Suprapubic skin (tissue), 4 donors: ENCODE data around the gene BTG4. TPM values are rescaled to one million over a fixed set of nuclear protein-coding genes. Genes with fewer than 3 reads are reported as not detected.

Experiments used
- DNase-seq, 2 donors: peaks; one replicate each; pipeline ENCODE4 v3.0.0-alpha.2; 2019; ENCODE audit warnings: low spot score in 2 of 2
- H3K27ac ChIP-seq: fragments of 200-600 bp; sonication (generic); one replicate; pipeline ENCODE4 v1.5.1; 2019
- H3K27me3 ChIP-seq: fragments of 200-600 bp; sonication (generic); one replicate; pipeline ENCODE4 v1.5.1; 2019
- H3K36me3 ChIP-seq: fragments of 200-600 bp; sonication (generic); one replicate; pipeline ENCODE4 v1.5.1; 2019
- H3K4me1 ChIP-seq: fragments of 200-600 bp; sonication (generic); one replicate; pipeline ENCODE4 v1.5.1; 2019
- H3K4me3 ChIP-seq: fragments of 200-600 bp; sonication (generic); one replicate; pipeline ENCODE4 v1.5.1; 2019; ENCODE audit warnings: mild to moderate bottlenecking
- H3K9me3 ChIP-seq: fragments of 200-600 bp; sonication (generic); one replicate; pipeline ENCODE4 v1.5.1; 2019
- CTCF ChIP-seq, 2 donors: fragments of 200-600 bp in 1 of 2; fragments of 450-650 bp in 1 of 2; sonication (generic) in 1 of 2; IDR thresholded peaks; one replicate each; pipeline ENCODE4 v1.5.1; 2016 to 2019; ENCODE audit warnings: antibody characterized with exemption in 2 of 2, mild to moderate bottlenecking in 1 of 2, moderate library complexity in 1 of 2
- EP300 ChIP-seq: sonication (generic); formaldehyde crosslinking; IDR thresholded peaks from one replicate; pipeline ENCODE4 v1.6.1; 2017; ENCODE audit warnings: antibody characterized with exemption
- POLR2A ChIP-seq, 2 donors: fragments of 450-650 bp; IDR thresholded peaks; one replicate each; pipeline ENCODE4 v1.6.1; 2017; ENCODE audit warnings: antibody characterized with exemption in 2 of 2, mild to moderate bottlenecking in 2 of 2, moderate library complexity in 2 of 2
- POLR2AphosphoS5 ChIP-seq, 3 donors: sonication (generic); formaldehyde crosslinking; IDR thresholded peaks; one replicate each; pipeline ENCODE4 v1.6.1; 2017; ENCODE audit warnings: antibody characterized with exemption in 3 of 3
- WGBS: methylation state at CpG from one replicate; pipeline ENCODE4 v1.1.5; 2018; 5-methylcytosine and 5-hydroxymethylcytosine counted together
- total RNA-seq, 4 donors: library from RNA; depleted of rRNA; stranded (reverse); fragments of >200 nt; gene quantifications; one replicate each; pipeline ENCODE4 v1.1.0, GENCODE V29; 2016

The BTG4 gene
- total RNA-seq, 4 donors from 2014 or later: not detected

GRCh38 chr11:111532365-111532709, 20.2 kb upstream of the BTG4 start:
- Histone ChIP-seq H3K27ac (no peak overlapping the region), H3K4me3 (no peak overlapping the region), H3K9me3 (no peaks in the 10 kb centered on the region), H3K27me3 (peaks cover 13% of the 10 kb centered on the region), H3K4me1 (no peaks in the 10 kb centered on the region), H3K36me3 (no peaks in the 10 kb centered on the region)
- no peak for DNase-seq
- TF ChIP-seq EP300 (no peak), CTCF (IDR thresholded peaks at IDR 0.05) (no peak), POLR2A (IDR thresholded peaks at IDR 0.05) (no peak), POLR2AphosphoS5 (IDR thresholded peaks at IDR 0.05) (no peak)
- 78% methylated on average over 5 of the region's 5 CpGs for WGBS

GRCh38 chr11:111531687-111532364, 19.6 kb upstream of the BTG4 start:
- no peak overlapping the region for H3K4me3 ChIP-seq
- peaks cover 13% of the 10 kb centered on the region for H3K27me3 ChIP-seq
- no peaks in the 10 kb centered on the region for H3K9me3 ChIP-seq
- TF ChIP-seq POLR2AphosphoS5 (IDR thresholded peaks at IDR 0.05) (no peak), CTCF (IDR thresholded peaks at IDR 0.05) (no peak), EP300 (no peak), POLR2A (IDR thresholded peaks at IDR 0.05) (no peak)
- no peaks in the 10 kb centered on the region for H3K36me3 ChIP-seq
- DNase-seq: no peak
- WGBS: 68% methylated on average over 9 of the region's 9 CpGs
- H3K4me1 ChIP-seq: no peaks in the 10 kb centered on the region
- no peak overlapping the region for H3K27ac ChIP-seq

- Histone ChIP-seq H3K36me3 (no peaks in the 10 kb centered on the region), H3K4me3 (no peak overlapping the region), H3K27ac (no peak overlapping the region), H3K27me3 (peaks cover 13% of the 10 kb centered on the region), H3K9me3 (no peaks in the 10 kb centered on the region), H3K4me1 (no peaks in the 10 kb centered on the region)
- no peak for DNase-seq
- TF ChIP-seq POLR2A (IDR thresholded peaks at IDR 0.05) (no peak), EP300 (no peak), CTCF (IDR thresholded peaks at IDR 0.05) (no peak), POLR2AphosphoS5 (IDR thresholded peaks at IDR 0.05) (no peak)
Measured at GRCh38 chr11:111531136-111531535, 18.9 kb upstream of the BTG4 start.

- H3K36me3 ChIP-seq: no peaks in the 10 kb centered on the region
- 75% methylated on average over 3 of the region's 3 CpGs for WGBS
- no peaks in the 10 kb centered on the region for H3K4me1 ChIP-seq
- no peak overlapping the region for H3K27ac ChIP-seq
- peaks cover 6% of the 10 kb centered on the region for H3K27me3 ChIP-seq
- no peak for DNase-seq
- no peak for TF ChIP-seq POLR2A (IDR thresholded peaks at IDR 0.05)
- no peak for TF ChIP-seq EP300
- no peak for TF ChIP-seq CTCF (IDR thresholded peaks at IDR 0.05)
- TF ChIP-seq POLR2AphosphoS5 (IDR thresholded peaks at IDR 0.05): no peak
- H3K4me3 ChIP-seq: no peak overlapping the region
- H3K9me3 ChIP-seq: no peaks in the 10 kb centered on the region
Measured at GRCh38 chr11:111530091-111530490, 17.9 kb upstream of the BTG4 start.

- no peaks in the 10 kb centered on the region for H3K36me3 ChIP-seq
- no peaks in the 10 kb centered on the region for H3K4me1 ChIP-seq
- no peak overlapping the region for H3K27ac ChIP-seq
- DNase-seq: no peak
- H3K4me3 ChIP-seq: no peak overlapping the region
- 63% methylated on average over 1 of the region's 1 CpG for WGBS
- H3K27me3 ChIP-seq: no peaks in the 10 kb centered on the region
- TF ChIP-seq POLR2A (IDR thresholded peaks at IDR 0.05) (no peak), EP300 (no peak), POLR2AphosphoS5 (IDR thresholded peaks at IDR 0.05) (no peak), CTCF (IDR thresholded peaks at IDR 0.05) (no peak)
- H3K9me3 ChIP-seq: no peaks in the 10 kb centered on the region
Measured at GRCh38 chr11:111528557-111528956, 16.4 kb upstream of the BTG4 start.
